Measurements from ENCODE around the gene RRAD. TPM values are rescaled to one million over a fixed set of nuclear protein-coding genes. Genes with fewer than 3 reads are reported as not detected.
A peak's percentile ranks its signal among the peaks of the same experiment; 100 is the strongest.

RRAD gene
- total and polyA plus RNA-seq, 4 donors = 0.14 to 0.61 (median 0.54) TPM

DNA sequence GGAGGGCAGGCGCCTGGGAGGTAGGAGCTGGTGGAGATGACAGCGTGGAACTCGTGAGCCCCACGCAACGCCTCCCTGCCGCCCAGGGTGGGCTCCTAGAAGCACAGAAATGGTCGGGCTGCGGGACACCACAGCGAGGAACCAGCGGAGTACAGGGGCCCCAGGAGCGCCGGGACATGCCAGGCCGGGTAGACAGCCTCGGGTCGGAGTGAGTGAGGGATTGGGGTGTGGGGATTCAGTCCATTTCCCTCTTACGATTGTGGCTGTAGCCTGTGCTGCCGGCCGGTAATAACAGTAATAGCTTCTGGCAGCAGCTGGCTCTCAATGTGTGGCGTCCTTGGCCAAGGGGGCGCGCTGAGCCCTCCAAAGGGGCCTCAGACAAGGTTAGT lies 23.5 kb upstream of the RRAD start:
- no peak for TF ChIP-seq NR2F2 (IDR thresholded peaks at IDR 0.05)
- DNase-seq (ENCODE audit: low spot score) = no peak
- H3K4me3 ChIP-seq (ENCODE audit: low read depth in 1 of 3, low read length in 3 of 3) = no peak overlapping the region
- H3K36me3 ChIP-seq (ENCODE audit: control insufficient read depth in 4 of 4, insufficient read depth in 3 of 4, low read depth in 1 of 4, low read length in 3 of 4) = peaks cover 0 to 5% (median 1%) of the 10 kb centered on the region in 4 donors
- H3K9me3 ChIP-seq (ENCODE audit: control insufficient read depth in 4 of 4, low read length in 3 of 4) = no peaks in the 10 kb centered on the region
- no peak overlapping the region for H3K9ac ChIP-seq (ENCODE audit: low read depth in 1 of 2, low read length in 2 of 2)
- H3K27me3 ChIP-seq (ENCODE audit: control insufficient read depth in 4 of 4, insufficient read depth in 4 of 4, low read length in 3 of 4) = no peaks in the 10 kb centered on the region
- WGBS = 49% methylated on average over 21 of the region's 21 CpGs
- no peak overlapping the region for H3K27ac ChIP-seq (ENCODE audit: low read depth in 1 of 2, low read length in 2 of 2)
- H3K4me1 ChIP-seq (ENCODE audit: control insufficient read depth in 4 of 4, insufficient read depth in 4 of 4, low read length in 3 of 4) = peaks cover 10 to 32% (median 25%) of the 10 kb centered on the region in 4 donors

DNA sequence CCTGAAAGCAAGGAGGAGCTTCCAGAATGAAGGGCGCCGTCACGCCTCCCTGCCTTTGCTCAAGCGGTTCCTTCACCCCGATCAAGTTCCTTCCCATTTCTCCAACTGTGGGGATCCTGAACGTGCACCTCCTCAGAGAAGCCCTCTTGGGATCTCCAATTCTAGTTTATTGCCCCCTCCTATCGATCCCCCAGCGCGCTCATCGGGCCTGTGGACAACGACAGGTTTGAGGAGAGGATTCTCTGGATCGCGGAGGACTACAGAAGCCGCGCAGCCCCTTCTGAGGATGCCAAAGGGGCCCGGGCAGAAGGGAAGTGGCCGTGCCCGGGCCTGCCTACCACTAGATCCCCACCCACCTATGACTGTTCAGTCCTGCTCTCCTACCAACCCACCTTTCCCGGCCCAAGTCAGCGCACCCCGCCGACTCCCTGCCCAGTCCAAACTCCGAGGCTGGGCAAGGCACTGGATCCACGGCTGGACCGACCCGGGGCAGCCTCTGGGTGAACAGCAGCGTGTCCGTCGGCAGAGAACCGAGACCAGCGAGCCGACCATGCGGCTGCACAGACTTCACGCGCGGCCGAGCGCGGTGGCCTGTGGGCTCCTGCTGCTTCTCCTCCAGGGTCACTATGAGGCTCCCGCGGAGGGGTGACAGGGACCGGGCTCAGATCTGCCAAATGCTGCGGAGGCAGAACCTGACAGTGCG lies 22.9 kb upstream of the RRAD start:
- no peak overlapping the region for H3K27ac ChIP-seq (ENCODE audit: low read depth in 1 of 2, low read length in 2 of 2)
- TF ChIP-seq EGR1 (IDR thresholded peaks at IDR 0.05; ENCODE audit: low read depth in 2 of 2) = no peak
- TF ChIP-seq FOXA2 (IDR thresholded peaks at IDR 0.05) = no peak
- TF ChIP-seq, protein P1, sequence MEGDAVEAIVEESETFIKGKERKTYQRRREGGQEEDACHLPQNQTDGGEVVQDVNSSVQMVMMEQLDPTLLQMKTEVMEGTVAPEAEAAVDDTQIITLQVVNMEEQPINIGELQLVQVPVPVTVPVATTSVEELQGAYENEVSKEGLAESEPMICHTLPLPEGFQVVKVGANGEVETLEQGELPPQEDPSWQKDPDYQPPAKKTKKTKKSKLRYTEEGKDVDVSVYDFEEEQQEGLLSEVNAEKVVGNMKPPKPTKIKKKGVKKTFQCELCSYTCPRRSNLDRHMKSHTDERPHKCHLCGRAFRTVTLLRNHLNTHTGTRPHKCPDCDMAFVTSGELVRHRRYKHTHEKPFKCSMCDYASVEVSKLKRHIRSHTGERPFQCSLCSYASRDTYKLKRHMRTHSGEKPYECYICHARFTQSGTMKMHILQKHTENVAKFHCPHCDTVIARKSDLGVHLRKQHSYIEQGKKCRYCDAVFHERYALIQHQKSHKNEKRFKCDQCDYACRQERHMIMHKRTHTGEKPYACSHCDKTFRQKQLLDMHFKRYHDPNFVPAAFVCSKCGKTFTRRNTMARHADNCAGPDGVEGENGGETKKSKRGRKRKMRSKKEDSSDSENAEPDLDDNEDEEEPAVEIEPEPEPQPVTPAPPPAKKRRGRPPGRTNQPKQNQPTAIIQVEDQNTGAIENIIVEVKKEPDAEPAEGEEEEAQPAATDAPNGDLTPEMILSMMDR (IDR thresholded peaks at IDR 0.05; ENCODE audit: low read depth, low read length, missing input control) = no peak
- no peak for TF ChIP-seq YY1 (IDR thresholded peaks at IDR 0.05)
- TF ChIP-seq SP1 (IDR thresholded peaks at IDR 0.05) = no peak
- TF ChIP-seq HNF4A (conservative IDR thresholded peaks at IDR 0.05) = peak; percentile 7 to 27
- no peaks in the 10 kb centered on the region for H3K27me3 ChIP-seq (ENCODE audit: control insufficient read depth in 4 of 4, insufficient read depth in 4 of 4, low read length in 3 of 4)
- H3K9ac ChIP-seq (ENCODE audit: low read depth in 1 of 2, low read length in 2 of 2) = no peak overlapping the region
- WGBS = 7% methylated on average over 44 of the region's 44 CpGs
- peaks cover 0 to 8% (median 5%) of the 10 kb centered on the region in 4 donors for H3K36me3 ChIP-seq (ENCODE audit: control insufficient read depth in 4 of 4, insufficient read depth in 3 of 4, low read depth in 1 of 4, low read length in 3 of 4)
- H3K4me3 ChIP-seq (ENCODE audit: low read depth in 1 of 3, low read length in 3 of 3) = peak overlapping the region; percentile 23 to 46 (median 35)
- H3K9me3 ChIP-seq (ENCODE audit: control insufficient read depth in 4 of 4, low read length in 3 of 4) = no peaks in the 10 kb centered on the region
- H3K4me1 ChIP-seq (ENCODE audit: control insufficient read depth in 4 of 4, insufficient read depth in 4 of 4, low read length in 3 of 4) = peaks cover 10 to 32% (median 25%) of the 10 kb centered on the region in 4 donors
- no peak for DNase-seq (ENCODE audit: low spot score)

DNA sequence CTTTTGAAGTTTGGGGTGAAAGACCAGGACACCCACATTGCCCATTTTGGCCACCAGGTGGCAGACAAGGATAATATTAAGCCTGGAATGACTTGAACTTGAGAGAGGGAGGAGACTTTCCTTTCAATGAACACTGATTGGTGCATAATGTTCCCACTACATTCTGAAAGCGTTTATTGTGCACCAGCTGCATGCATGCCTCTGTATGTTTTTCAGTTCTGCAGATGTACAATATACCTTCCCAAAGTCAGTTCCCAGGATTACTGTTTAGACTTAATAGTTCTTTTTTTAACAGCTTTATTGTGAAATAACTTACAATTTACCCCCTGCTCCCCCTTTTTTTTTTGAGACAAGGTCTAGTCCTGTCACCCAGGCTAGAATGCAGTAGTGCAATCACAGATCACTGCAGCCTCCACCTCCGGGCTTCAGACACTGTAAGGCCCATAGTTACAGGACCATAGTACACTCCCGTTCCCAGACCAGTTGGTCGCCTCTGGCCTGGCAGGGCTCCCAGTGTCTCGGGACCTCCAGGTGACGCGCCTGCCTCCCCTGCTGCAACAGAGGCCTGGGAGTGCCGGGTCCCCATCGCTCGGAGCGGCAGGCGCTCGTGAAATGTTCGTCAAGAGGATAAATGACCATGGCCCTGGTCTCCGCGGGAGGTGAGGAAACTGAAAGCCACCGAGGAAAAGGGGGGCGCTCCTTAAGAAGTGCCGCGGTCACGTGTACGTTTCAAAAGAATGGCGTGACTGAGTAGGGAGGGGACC lies 22.1 kb upstream of the RRAD start:
- DNase-seq (ENCODE audit: low spot score) = peak; percentile 82
- Histone ChIP-seq H3K36me3 (ENCODE audit: control insufficient read depth in 4 of 4, insufficient read depth in 3 of 4, low read depth in 1 of 4, low read length in 3 of 4) (peaks cover 7 to 14% (median 11%) of the 10 kb centered on the region in 4 donors), H3K4me1 (ENCODE audit: control insufficient read depth in 4 of 4, insufficient read depth in 4 of 4, low read length in 3 of 4) (peaks cover 10 to 32% (median 25%) of the 10 kb centered on the region in 4 donors), H3K9me3 (ENCODE audit: control insufficient read depth in 4 of 4, low read length in 3 of 4) (no peaks in the 10 kb centered on the region), H3K4me3 (ENCODE audit: low read depth in 1 of 3, low read length in 3 of 3) (peak overlapping the region; percentile 35 to 54 (median 46)), H3K27me3 (ENCODE audit: control insufficient read depth in 4 of 4, insufficient read depth in 4 of 4, low read length in 3 of 4) (no peaks in the 10 kb centered on the region), H3K9ac (ENCODE audit: low read depth in 1 of 2, low read length in 2 of 2) (no peak overlapping the region), H3K27ac (ENCODE audit: low read depth in 1 of 2, low read length in 2 of 2) (no peak overlapping the region)
- WGBS = under 1% methylated on average over 22 of the region's 23 CpGs
- TF ChIP-seq, protein P1 (IDR thresholded peaks at IDR 0.05; ENCODE audit: low read depth, low read length, missing input control) = peak; percentile 94
- TF ChIP-seq EGR1 (IDR thresholded peaks at IDR 0.05; ENCODE audit: low read depth in 2 of 2) (no peak), RXRA (IDR thresholded peaks at IDR 0.05) (peak; percentile 41 to 72), SP1 (IDR thresholded peaks at IDR 0.05) (peak; percentile 49), FOXA2 (IDR thresholded peaks at IDR 0.05) (no peak), HNF4G (IDR thresholded peaks at IDR 0.05) (peak; percentile 29), TAF1 (conservative IDR thresholded peaks at IDR 0.05) (no peak), HNF4A (conservative IDR thresholded peaks at IDR 0.05) (peak; percentile 13 to 60), JUND (IDR thresholded peaks at IDR 0.05) (no peak), RAD21 (IDR thresholded peaks at IDR 0.05) (peak; percentile 92 to 93)
- TF ChIP-seq, protein P2, sequence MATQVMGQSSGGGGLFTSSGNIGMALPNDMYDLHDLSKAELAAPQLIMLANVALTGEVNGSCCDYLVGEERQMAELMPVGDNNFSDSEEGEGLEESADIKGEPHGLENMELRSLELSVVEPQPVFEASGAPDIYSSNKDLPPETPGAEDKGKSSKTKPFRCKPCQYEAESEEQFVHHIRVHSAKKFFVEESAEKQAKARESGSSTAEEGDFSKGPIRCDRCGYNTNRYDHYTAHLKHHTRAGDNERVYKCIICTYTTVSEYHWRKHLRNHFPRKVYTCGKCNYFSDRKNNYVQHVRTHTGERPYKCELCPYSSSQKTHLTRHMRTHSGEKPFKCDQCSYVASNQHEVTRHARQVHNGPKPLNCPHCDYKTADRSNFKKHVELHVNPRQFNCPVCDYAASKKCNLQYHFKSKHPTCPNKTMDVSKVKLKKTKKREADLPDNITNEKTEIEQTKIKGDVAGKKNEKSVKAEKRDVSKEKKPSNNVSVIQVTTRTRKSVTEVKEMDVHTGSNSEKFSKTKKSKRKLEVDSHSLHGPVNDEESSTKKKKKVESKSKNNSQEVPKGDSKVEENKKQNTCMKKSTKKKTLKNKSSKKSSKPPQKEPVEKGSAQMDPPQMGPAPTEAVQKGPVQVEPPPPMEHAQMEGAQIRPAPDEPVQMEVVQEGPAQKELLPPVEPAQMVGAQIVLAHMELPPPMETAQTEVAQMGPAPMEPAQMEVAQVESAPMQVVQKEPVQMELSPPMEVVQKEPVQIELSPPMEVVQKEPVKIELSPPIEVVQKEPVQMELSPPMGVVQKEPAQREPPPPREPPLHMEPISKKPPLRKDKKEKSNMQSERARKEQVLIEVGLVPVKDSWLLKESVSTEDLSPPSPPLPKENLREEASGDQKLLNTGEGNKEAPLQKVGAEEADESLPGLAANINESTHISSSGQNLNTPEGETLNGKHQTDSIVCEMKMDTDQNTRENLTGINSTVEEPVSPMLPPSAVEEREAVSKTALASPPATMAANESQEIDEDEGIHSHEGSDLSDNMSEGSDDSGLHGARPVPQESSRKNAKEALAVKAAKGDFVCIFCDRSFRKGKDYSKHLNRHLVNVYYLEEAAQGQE (IDR thresholded peaks at IDR 0.05) = peak; percentile 9
- TF ChIP-seq, protein P3, sequence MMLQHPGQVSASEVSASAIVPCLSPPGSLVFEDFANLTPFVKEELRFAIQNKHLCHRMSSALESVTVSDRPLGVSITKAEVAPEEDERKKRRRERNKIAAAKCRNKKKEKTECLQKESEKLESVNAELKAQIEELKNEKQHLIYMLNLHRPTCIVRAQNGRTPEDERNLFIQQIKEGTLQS (IDR thresholded peaks at IDR 0.05) = no peak
- TF ChIP-seq, protein P4, sequence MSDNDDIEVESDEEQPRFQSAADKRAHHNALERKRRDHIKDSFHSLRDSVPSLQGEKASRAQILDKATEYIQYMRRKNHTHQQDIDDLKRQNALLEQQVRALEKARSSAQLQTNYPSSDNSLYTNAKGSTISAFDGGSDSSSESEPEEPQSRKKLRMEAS (IDR thresholded peaks at IDR 0.05) = no peak

Measured in liver (tissue), 9 donors.